SJSA1 (cell line): ENCODE results near the gene DIRAS1. TPM values are rescaled to one million over a fixed set of nuclear protein-coding genes. Genes with fewer than 3 reads are reported as not detected.

Source experiments
- DNase-seq, 2 experiments: peaks; one replicate each; pipeline ENCODE4 v3.0.0-alpha.2; 2015 to 2020; ENCODE audit warnings: low spot score in 2 of 2, low read depth in 1 of 2
- H3K27ac ChIP-seq: fragments of 250-450 bp; sonication (Bioruptor Pico); 2 replicates; pipeline ENCODE4 v1.5.1; 2020; ENCODE audit warnings: mild to moderate bottlenecking, moderate library complexity
- H3K27me3 ChIP-seq: fragments of 250-450 bp; sonication (Bioruptor Pico); replicated peaks from 2 replicates; pipeline ENCODE4 v1.5.1; 2020; ENCODE audit warnings: mild to moderate bottlenecking, moderate library complexity
- H3K36me3 ChIP-seq: fragments of 250-450 bp; sonication (Bioruptor Pico); 2 replicates; pipeline ENCODE4 v1.5.1; 2020; ENCODE audit warnings: mild to moderate bottlenecking
- H3K4me1 ChIP-seq: fragments of 250-450 bp; sonication (Bioruptor Pico); replicated peaks from 2 replicates; pipeline ENCODE4 v1.6.1; 2021; ENCODE audit warnings: mild to moderate bottlenecking
- H3K4me3 ChIP-seq: fragments of 250-450 bp; sonication (Bioruptor Pico); 2 replicates; pipeline ENCODE4 v1.5.1; 2020; ENCODE audit warnings: mild to moderate bottlenecking
- H3K9me3 ChIP-seq: fragments of 250-450 bp; sonication (Bioruptor Pico); replicated peaks from 2 replicates; pipeline ENCODE4 v1.5.1; 2020; ENCODE audit warnings: mild to moderate bottlenecking
- total RNA-seq: library from RNA; depleted of rRNA; stranded (reverse); fragments of >200 nt; shearing (Covaris generic); gene quantifications from 2 replicates; pipeline ENCODE4 v1.2.3, GENCODE V29; 2014

The DIRAS1 gene
- total RNA-seq, 1 experiment from 2014 or later = not detected

- peaks cover 78% of the 10 kb centered on the region for H3K36me3 ChIP-seq
- DNase-seq = no peak
- H3K27me3 ChIP-seq = no peaks in the 10 kb centered on the region
- no peak overlapping the region for H3K4me3 ChIP-seq
- H3K4me1 ChIP-seq = no peaks in the 10 kb centered on the region
- H3K9me3 ChIP-seq = no peaks in the 10 kb centered on the region
- H3K27ac ChIP-seq = no peak overlapping the region
Measured at GRCh38 chr19:2761309-2761677, 40.1 kb upstream of the DIRAS1 start.

GRCh38 chr19:2759965-2760364 is 38.8 kb upstream of the DIRAS1 start:
- no peaks in the 10 kb centered on the region for H3K27me3 ChIP-seq
- no peaks in the 10 kb centered on the region for H3K9me3 ChIP-seq
- no peak for DNase-seq
- no peak overlapping the region for H3K27ac ChIP-seq
- no peak overlapping the region for H3K4me3 ChIP-seq
- no peaks in the 10 kb centered on the region for H3K4me1 ChIP-seq
- H3K36me3 ChIP-seq = peaks cover 75% of the 10 kb centered on the region

GRCh38 chr19:2759362-2759761 is 38.2 kb upstream of the DIRAS1 start:
- Histone ChIP-seq H3K4me1 (no peaks in the 10 kb centered on the region), H3K27ac (no peak overlapping the region), H3K4me3 (no peak overlapping the region), H3K36me3 (peaks cover 78% of the 10 kb centered on the region), H3K27me3 (no peaks in the 10 kb centered on the region), H3K9me3 (no peaks in the 10 kb centered on the region)
- DNase-seq = no peak

GRCh38 chr19:2758601-2759313 is 37.6 kb upstream of the DIRAS1 start:
- Histone ChIP-seq H3K27me3 (no peaks in the 10 kb centered on the region), H3K36me3 (peaks cover 75% of the 10 kb centered on the region), H3K9me3 (no peaks in the 10 kb centered on the region), H3K27ac (no peak overlapping the region), H3K4me3 (no peak overlapping the region), H3K4me1 (no peaks in the 10 kb centered on the region)
- no peak for DNase-seq

- peak in 1 of 2 experiments; percentile 42 for DNase-seq
- peaks cover 62% of the 10 kb centered on the region for H3K36me3 ChIP-seq
- H3K4me1 ChIP-seq = no peaks in the 10 kb centered on the region
- no peak overlapping the region for H3K4me3 ChIP-seq
- H3K27ac ChIP-seq = no peak overlapping the region
- H3K9me3 ChIP-seq = no peaks in the 10 kb centered on the region
- H3K27me3 ChIP-seq = no peaks in the 10 kb centered on the region
Measured at GRCh38 chr19:2756921-2757881, 36.0 kb upstream of the DIRAS1 start.

GRCh38 chr19:2756477-2756876 is 35.3 kb upstream of the DIRAS1 start:
- Histone ChIP-seq H3K27ac (no peak overlapping the region), H3K4me1 (no peaks in the 10 kb centered on the region), H3K36me3 (peaks cover 59% of the 10 kb centered on the region), H3K4me3 (no peak overlapping the region), H3K27me3 (no peaks in the 10 kb centered on the region), H3K9me3 (no peaks in the 10 kb centered on the region)
- DNase-seq = no peak

- Histone ChIP-seq H3K36me3 (peaks cover 53% of the 10 kb centered on the region), H3K4me1 (no peaks in the 10 kb centered on the region)
- DNase-seq = peak in 1 of 2 experiments; percentile 40
Measured at GRCh38 chr19:2755811-2756210, 34.6 kb upstream of the DIRAS1 start.

GRCh38 chr19:2755448-2755705 is 34.2 kb upstream of the DIRAS1 start:
- Histone ChIP-seq H3K27me3 (no peaks in the 10 kb centered on the region), H3K9me3 (no peaks in the 10 kb centered on the region), H3K4me1 (no peaks in the 10 kb centered on the region), H3K27ac (no peak overlapping the region), H3K4me3 (no peak overlapping the region), H3K36me3 (peaks cover 49% of the 10 kb centered on the region)
- no peak for DNase-seq

More at GRCh38 chr19:2755811-2756210, 34.6 kb upstream of the DIRAS1 start:
- Histone ChIP-seq H3K9me3 (no peaks in the 10 kb centered on the region), H3K27ac (no peak overlapping the region), H3K4me3 (no peak overlapping the region), H3K27me3 (no peaks in the 10 kb centered on the region)

GRCh38 chr19:2754659-2755447 is 33.7 kb upstream of the DIRAS1 start:
- H3K9me3 ChIP-seq = no peaks in the 10 kb centered on the region
- H3K4me1 ChIP-seq = no peaks in the 10 kb centered on the region
- peaks cover 46% of the 10 kb centered on the region for H3K36me3 ChIP-seq
- no peak for DNase-seq
- H3K4me3 ChIP-seq = no peak overlapping the region
- no peaks in the 10 kb centered on the region for H3K27me3 ChIP-seq
- no peak overlapping the region for H3K27ac ChIP-seq

GRCh38 chr19:2751438-2751830 is 30.3 kb upstream of the DIRAS1 start:
- Histone ChIP-seq H3K9me3 (no peaks in the 10 kb centered on the region), H3K36me3 (peaks cover 21% of the 10 kb centered on the region), H3K4me3 (no peak overlapping the region), H3K4me1 (no peaks in the 10 kb centered on the region), H3K27ac (no peak overlapping the region), H3K27me3 (no peaks in the 10 kb centered on the region)
- peak in 1 of 2 experiments; percentile 36 for DNase-seq

GRCh38 chr19:2750808-2751437 is 29.8 kb upstream of the DIRAS1 start:
- Histone ChIP-seq H3K27ac (no peak overlapping the region), H3K4me3 (no peak overlapping the region), H3K27me3 (no peaks in the 10 kb centered on the region), H3K4me1 (no peaks in the 10 kb centered on the region), H3K9me3 (no peaks in the 10 kb centered on the region), H3K36me3 (peaks cover 21% of the 10 kb centered on the region)
- DNase-seq = no peak

GRCh38 chr19:2747349-2747748 is 26.2 kb upstream of the DIRAS1 start:
- no peak overlapping the region for H3K27ac ChIP-seq
- no peaks in the 10 kb centered on the region for H3K4me1 ChIP-seq
- no peaks in the 10 kb centered on the region for H3K36me3 ChIP-seq
- no peak for DNase-seq
- no peak overlapping the region for H3K4me3 ChIP-seq
- H3K9me3 ChIP-seq = no peaks in the 10 kb centered on the region
- peaks cover 11% of the 10 kb centered on the region for H3K27me3 ChIP-seq

- Histone ChIP-seq H3K36me3 (no peaks in the 10 kb centered on the region), H3K4me1 (0 out of 2 replicates have a peak, but pooled peaks cover 2% of the 10 kb centered on the region), H3K4me3 (no peak overlapping the region), H3K27ac (no peak overlapping the region), H3K27me3 (peaks cover 11% of the 10 kb centered on the region), H3K9me3 (no peaks in the 10 kb centered on the region)
- DNase-seq = no peak
Measured at GRCh38 chr19:2744113-2744512, 22.9 kb upstream of the DIRAS1 start.
